ENCODE measurements around the gene POMT1. TPM values are rescaled to one million over a fixed set of nuclear protein-coding genes. Genes with fewer than 3 reads are reported as not detected.

POMT1 gene
- total and polyA plus RNA-seq, 4 donors: 11.9 to 28.3 (median 23.1) TPM

DNA sequence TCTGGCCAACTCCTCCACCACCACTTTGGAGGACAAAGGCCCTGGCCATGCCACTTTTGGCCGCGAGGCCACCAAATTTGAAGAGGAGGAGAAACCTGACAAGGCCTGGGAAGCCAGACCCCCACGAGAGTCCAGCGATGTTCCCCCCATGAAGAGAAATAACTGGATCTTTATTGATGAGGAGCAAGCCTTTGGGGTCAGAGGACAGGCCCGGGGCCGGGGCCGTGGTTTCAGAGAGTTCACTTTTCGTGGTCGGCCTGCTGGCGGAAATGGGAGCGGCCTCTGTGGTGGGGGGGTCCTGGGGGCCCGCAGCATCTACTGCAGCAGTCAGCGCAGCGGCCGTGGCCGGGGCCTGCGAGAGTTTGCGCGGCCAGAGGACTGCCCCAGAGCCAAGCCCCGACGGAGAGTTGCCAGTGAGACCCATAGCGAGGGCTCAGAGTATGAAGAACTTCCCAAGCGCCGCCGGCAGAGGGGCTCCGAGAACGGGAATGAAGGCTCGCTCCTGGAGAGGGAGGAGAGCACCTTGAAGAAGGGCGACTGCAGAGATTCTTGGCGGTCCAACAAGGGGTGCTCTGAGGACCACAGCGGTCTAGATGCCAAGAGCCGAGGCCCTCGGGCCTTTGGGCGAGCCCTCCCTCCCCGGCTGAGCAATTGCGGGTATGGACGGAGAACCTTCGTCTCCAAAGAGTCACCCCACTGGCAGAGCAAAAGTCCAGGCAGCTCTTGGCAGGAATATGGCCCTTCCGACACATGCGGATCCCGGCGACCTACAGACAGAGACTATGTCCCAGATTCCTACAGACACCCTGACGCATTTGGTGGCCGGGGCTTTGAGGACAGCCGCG is 27.4 kb upstream of the POMT1 start:
- DNase-seq (no peak), ATAC-seq (ENCODE audit: insufficient read depth, low FRiP score) (no peak)
- H3K4me1 ChIP-seq (ENCODE audit: control insufficient read depth in 5 of 5, insufficient read depth in 5 of 5, low read length in 5 of 5): no peaks in the 10 kb centered on the region
- 91 to 93% methylated on average over 46 of the region's 46 CpGs for WGBS, 2 donors
- TF ChIP-seq CTCF (IDR thresholded peaks at IDR 0.05; ENCODE audit: control extremely low read depth, extremely low read depth): no peak
- H3K27me3 ChIP-seq (ENCODE audit: control insufficient read depth in 3 of 3, insufficient read depth in 3 of 3, low read length in 2 of 3): no peaks in the 10 kb centered on the region
- H3K9ac ChIP-seq (ENCODE audit: insufficient read depth in 1 of 2, low read length in 2 of 2): no peak overlapping the region
- peaks cover 28 to 77% (median 68%) of the 10 kb centered on the region in 4 donors for H3K36me3 ChIP-seq (ENCODE audit: control insufficient read depth in 4 of 4, insufficient read depth in 4 of 4, low read length in 4 of 4)
- H3K9me3 ChIP-seq (ENCODE audit: control insufficient read depth in 4 of 4, insufficient read depth in 3 of 4, low read length in 3 of 4): no peaks in the 10 kb centered on the region
- no peak overlapping the region for H3K27ac ChIP-seq (ENCODE audit: low read depth in 1 of 2, low read length in 1 of 2)
- no peak overlapping the region for H3K4me3 ChIP-seq

GRCh38 chr9:131475956-131476776 is 26.6 kb upstream of the POMT1 start:
- no peak for TF ChIP-seq CTCF (IDR thresholded peaks at IDR 0.05; ENCODE audit: control extremely low read depth, extremely low read depth)
- Histone ChIP-seq H3K27ac (ENCODE audit: low read depth in 1 of 2, low read length in 1 of 2) (no peak overlapping the region), H3K36me3 (ENCODE audit: control insufficient read depth in 4 of 4, insufficient read depth in 4 of 4, low read length in 4 of 4) (peaks cover 26 to 75% (median 65%) of the 10 kb centered on the region in 4 donors), H3K27me3 (ENCODE audit: control insufficient read depth in 3 of 3, insufficient read depth in 3 of 3, low read length in 2 of 3) (no peaks in the 10 kb centered on the region), H3K4me1 (ENCODE audit: control insufficient read depth in 5 of 5, insufficient read depth in 5 of 5, low read length in 5 of 5) (no peaks in the 10 kb centered on the region), H3K9ac (ENCODE audit: insufficient read depth in 1 of 2, low read length in 2 of 2) (no peak overlapping the region), H3K4me3 (no peak overlapping the region), H3K9me3 (ENCODE audit: control insufficient read depth in 4 of 4, insufficient read depth in 3 of 4, low read length in 3 of 4) (no peaks in the 10 kb centered on the region)
- DNase-seq (no peak), ATAC-seq (ENCODE audit: insufficient read depth, low FRiP score) (no peak)
- 89 to 93% methylated on average over 38 to 40 of the region's 40 CpGs for WGBS, 2 donors

- H3K4me1 ChIP-seq (ENCODE audit: control insufficient read depth in 5 of 5, insufficient read depth in 5 of 5, low read length in 5 of 5): no peaks in the 10 kb centered on the region
- DNase-seq (no peak), ATAC-seq (ENCODE audit: insufficient read depth, low FRiP score) (no peak)
- H3K9me3 ChIP-seq (ENCODE audit: control insufficient read depth in 4 of 4, insufficient read depth in 3 of 4, low read length in 3 of 4): no peaks in the 10 kb centered on the region
- no peaks in the 10 kb centered on the region for H3K27me3 ChIP-seq (ENCODE audit: control insufficient read depth in 3 of 3, insufficient read depth in 3 of 3, low read length in 2 of 3)
- no peak for TF ChIP-seq CTCF (IDR thresholded peaks at IDR 0.05; ENCODE audit: control extremely low read depth, extremely low read depth)
- no peak overlapping the region for H3K27ac ChIP-seq (ENCODE audit: low read depth in 1 of 2, low read length in 1 of 2)
- H3K9ac ChIP-seq (ENCODE audit: insufficient read depth in 1 of 2, low read length in 2 of 2): no peak overlapping the region
- peaks cover 20 to 79% (median 66%) of the 10 kb centered on the region in 4 donors for H3K36me3 ChIP-seq (ENCODE audit: control insufficient read depth in 4 of 4, insufficient read depth in 4 of 4, low read length in 4 of 4)
- no peak overlapping the region for H3K4me3 ChIP-seq
- WGBS, 2 donors: 92% methylated on average over 18 of the region's 18 CpGs
Observed at GRCh38 chr9:131476777-131477345, 25.9 kb upstream of the POMT1 start.
